ENCODE measurements around the gene CASS4. TPM values are rescaled to one million over a fixed set of nuclear protein-coding genes. Genes with fewer than 3 reads are reported as not detected.

Gene CASS4, protein sequence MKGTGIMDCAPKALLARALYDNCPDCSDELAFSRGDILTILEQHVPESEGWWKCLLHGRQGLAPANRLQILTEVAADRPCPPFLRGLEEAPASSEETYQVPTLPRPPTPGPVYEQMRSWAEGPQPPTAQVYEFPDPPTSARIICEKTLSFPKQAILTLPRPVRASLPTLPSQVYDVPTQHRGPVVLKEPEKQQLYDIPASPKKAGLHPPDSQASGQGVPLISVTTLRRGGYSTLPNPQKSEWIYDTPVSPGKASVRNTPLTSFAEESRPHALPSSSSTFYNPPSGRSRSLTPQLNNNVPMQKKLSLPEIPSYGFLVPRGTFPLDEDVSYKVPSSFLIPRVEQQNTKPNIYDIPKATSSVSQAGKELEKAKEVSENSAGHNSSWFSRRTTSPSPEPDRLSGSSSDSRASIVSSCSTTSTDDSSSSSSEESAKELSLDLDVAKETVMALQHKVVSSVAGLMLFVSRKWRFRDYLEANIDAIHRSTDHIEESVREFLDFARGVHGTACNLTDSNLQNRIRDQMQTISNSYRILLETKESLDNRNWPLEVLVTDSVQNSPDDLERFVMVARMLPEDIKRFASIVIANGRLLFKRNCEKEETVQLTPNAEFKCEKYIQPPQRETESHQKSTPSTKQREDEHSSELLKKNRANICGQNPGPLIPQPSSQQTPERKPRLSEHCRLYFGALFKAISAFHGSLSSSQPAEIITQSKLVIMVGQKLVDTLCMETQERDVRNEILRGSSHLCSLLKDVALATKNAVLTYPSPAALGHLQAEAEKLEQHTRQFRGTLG
- total RNA-seq (2014; rRNA removed; shearing (Covaris generic)): not detected in 2 replicates

DNA sequence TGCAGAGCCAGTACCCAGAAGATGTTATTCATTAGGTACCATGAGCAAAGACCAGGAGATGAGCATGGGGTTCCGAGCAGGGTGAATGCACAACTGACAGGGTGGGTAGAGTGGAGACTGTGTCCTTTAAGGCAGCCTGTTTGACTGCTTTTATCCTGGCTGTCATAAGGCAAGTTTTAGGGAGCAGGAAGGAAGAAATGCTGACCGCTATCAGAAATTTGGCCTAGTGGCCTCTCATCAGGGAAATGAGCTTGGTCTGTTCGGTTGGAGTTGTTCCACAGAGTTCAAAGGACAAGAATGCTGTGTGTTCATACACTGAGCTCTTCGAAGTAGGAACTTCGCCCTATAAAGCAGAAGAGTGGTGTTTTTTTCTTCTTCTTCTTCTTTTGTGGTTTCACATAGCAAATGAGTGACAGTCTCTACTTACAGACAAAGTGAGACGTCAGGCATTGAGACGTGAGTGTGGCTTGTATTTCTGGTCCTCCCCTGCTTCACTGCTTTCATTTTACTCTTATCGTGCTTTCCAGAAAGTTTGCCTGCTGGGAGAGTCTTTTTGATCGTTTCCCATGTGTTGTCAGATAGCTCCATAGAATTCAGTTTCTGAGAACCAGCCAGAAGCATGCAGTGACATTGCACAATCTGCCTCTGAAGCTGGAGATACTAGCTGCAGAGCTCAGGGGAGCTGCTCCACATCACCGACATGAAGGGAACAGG, at the start of gene CASS4:
Gene CASS4 (plus strand): TSS at position 502 of the 714 bp plus-strand sequence. CDS start 199 bp downstream, at position 701.
- H3K27me3 ChIP-seq (ENCODE audit: control insufficient read depth, insufficient read depth, low read length): no peaks in the 10 kb centered on the region
- no peak for DNase-seq
- peaks cover 3% of the 10 kb centered on the region for H3K36me3 ChIP-seq (replicated peaks; ENCODE audit: control insufficient read depth, insufficient read depth, low read length)
- no peak within 1 kb of the TSS for H3K4me3 ChIP-seq (ENCODE audit: insufficient read depth, low read depth, low read length)

DNA sequence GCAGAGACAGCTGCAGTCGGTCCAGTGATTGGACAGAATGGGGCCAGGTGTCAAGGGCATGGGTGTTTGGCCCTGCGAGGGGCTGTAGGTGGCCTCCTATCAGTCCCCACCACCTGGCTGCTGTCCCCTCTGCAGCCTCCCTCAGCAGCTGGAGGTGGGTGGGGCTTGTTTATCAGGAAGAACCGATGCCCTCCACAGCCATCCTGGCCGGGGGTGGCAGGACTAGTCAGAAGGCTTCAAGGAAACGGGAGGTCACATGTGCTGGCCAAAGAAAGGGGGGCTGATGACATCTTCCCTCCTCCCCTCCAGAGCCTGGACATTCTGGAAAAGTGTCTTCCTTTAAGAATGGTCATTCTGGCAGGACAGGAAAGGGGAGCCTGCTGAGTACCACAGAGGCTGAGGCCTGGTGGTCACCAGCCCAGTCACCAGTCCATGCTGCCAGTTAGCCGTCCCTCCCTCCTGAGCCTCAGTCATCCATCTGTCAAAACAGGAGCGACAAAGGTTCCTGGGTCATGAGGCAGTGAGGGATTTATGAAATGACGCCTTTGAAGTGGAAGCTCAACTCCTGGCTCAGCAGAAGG, 49.1 kb upstream of the CASS4 start:
- no peak overlapping the region for H3K4me3 ChIP-seq (ENCODE audit: insufficient read depth, low read depth, low read length)
- DNase-seq: no peak
- no peaks in the 10 kb centered on the region; the same call in 1 of the 2 replicates for H3K36me3 ChIP-seq (replicated peaks; ENCODE audit: control insufficient read depth, insufficient read depth, low read length)
- H3K27me3 ChIP-seq (ENCODE audit: control insufficient read depth, insufficient read depth, low read length): peaks cover 5% of the 10 kb centered on the region; the same call in 1 of the 2 replicates

DNA sequence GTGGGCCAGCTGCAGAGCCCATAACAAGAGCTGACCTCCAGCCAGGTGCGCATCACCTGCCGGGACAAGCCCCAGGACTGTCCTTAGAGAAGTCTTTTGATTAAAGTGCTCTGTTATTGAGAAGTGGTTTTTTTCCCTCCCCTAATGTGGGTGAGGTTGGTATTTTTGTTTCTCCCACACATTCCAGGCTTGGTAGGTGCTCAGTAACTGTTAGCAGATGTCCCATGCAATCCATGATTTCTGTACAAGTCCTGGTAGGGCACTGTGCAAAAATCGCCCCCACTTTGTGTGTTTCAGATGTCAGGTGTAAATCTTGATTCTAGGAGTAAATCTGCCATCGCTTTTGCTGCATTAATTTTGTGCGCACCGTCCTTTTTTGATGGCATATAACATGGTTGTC, 48.6 kb upstream of the CASS4 start:
- Histone ChIP-seq H3K4me3 (ENCODE audit: insufficient read depth, low read depth, low read length) (no peak overlapping the region), H3K36me3 (replicated peaks; ENCODE audit: control insufficient read depth, insufficient read depth, low read length) (no peaks in the 10 kb centered on the region; the same call in 1 of the 2 replicates), H3K27me3 (ENCODE audit: control insufficient read depth, insufficient read depth, low read length) (peaks cover 5% of the 10 kb centered on the region; the same call in 1 of the 2 replicates)
- DNase-seq: no peak

DNA sequence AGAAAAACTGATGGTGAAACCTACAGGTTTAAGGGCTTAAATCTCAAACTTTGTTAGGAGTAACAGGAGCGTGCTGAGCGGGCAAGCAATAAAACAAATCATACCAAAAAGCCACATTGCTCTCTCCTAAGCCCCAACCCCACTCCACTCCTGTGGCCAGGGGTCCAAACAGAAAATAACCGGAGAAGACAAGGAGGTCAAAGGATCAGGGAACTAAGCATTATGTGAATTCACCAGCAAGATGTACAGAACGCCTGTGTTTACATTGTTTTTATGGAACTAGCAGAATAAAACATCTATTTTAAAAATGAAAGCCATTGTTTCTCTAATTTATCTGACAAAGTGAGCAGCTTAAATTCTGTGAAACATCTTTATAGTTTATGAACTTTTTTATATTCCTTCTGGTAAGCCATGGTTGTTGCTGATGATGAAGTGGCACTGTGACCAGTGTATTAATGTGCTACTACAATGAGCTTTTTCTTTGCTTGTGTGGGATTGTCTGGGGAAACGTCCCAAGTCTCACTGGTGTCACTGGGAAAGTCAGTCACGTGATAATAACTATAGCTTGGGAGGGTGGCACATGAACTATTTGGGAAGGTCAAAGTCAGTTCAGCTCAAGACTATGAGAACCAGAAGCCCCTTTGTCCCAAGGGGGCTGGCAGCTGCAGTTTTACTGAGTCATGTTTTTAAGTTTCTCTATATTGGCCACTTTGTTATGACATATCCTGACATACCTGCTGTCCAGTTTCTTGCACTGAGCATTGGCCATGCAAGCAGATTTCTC, 43.5 kb upstream of the CASS4 start:
- Histone ChIP-seq H3K4me3 (ENCODE audit: insufficient read depth, low read depth, low read length) (no peak overlapping the region), H3K36me3 (replicated peaks; ENCODE audit: control insufficient read depth, insufficient read depth, low read length) (peaks cover 16% of the 10 kb centered on the region), H3K27me3 (ENCODE audit: control insufficient read depth, insufficient read depth, low read length) (no peaks in the 10 kb centered on the region)
- no peak for DNase-seq

DNA sequence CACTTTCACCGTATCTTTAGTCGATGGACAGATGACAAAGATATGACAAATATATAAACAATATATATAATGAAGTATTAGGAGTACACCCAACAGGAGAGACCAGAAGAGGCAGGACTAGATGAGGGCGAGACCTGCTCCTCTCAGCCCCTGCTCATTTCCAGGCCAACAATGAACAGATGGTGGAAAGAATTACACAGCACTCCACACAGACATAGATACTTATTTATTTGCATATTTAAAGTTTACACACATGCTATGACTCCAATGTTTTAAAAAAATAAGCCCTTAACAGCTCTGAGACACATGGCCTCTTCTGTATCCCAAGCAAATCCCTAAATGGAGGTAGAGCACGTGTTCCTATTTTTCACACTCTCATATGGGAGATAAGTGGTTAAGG, 42.9 kb upstream of the CASS4 start:
- no peak overlapping the region for H3K4me3 ChIP-seq (ENCODE audit: insufficient read depth, low read depth, low read length)
- H3K36me3 ChIP-seq (replicated peaks; ENCODE audit: control insufficient read depth, insufficient read depth, low read length): peaks cover 19% of the 10 kb centered on the region

DNA sequence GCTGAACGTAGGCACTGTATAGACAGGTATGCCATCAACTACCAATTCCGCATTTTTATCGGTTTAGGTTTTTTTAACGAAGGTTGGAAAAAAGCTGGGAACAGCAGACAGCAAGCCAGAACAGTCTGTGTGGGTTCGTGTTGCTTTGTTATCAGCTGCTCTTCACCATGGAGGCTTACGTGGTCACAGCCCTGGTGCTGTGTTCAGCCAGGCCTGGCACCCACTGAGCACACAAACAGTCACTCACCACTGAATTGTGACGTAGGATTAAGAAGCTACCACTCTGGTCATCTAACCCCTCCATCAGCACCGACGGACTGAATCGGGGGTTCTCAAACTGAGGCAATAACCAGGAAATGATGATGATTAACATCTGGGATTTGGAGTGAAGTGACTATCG, 40.1 kb upstream of the CASS4 start:
- no peaks in the 10 kb centered on the region for H3K27me3 ChIP-seq (ENCODE audit: control insufficient read depth, insufficient read depth, low read length)
- H3K36me3 ChIP-seq (replicated peaks; ENCODE audit: control insufficient read depth, insufficient read depth, low read length): peaks cover 24% of the 10 kb centered on the region
- DNase-seq: no peak
- H3K4me3 ChIP-seq (ENCODE audit: insufficient read depth, low read depth, low read length): no peak overlapping the region

More for the DNA sequence above, 42.9 kb upstream of the CASS4 start:
- no peaks in the 10 kb centered on the region for H3K27me3 ChIP-seq (ENCODE audit: control insufficient read depth, insufficient read depth, low read length)
- DNase-seq: no peak

DNA sequence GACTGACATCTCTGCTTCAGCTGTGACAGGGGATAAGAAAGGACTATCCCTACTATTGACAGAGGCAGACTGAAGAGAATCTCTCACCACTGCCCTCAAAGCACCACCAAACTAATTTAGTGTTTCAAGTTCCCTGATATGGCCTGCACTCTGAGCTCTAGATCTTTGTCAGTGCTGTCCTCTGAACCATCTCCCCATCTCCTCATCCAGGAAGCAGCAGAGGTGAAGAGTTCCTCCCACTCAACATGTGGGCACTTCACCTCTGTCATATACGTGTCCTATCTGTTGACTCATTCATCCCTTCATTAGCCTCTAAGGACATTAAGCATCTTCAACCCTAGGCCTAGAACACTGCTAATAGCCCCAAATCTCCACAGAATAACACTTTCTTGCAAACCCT, 39.2 kb upstream of the CASS4 start:
- Histone ChIP-seq H3K36me3 (replicated peaks; ENCODE audit: control insufficient read depth, insufficient read depth, low read length) (peaks cover 24% of the 10 kb centered on the region), H3K4me3 (ENCODE audit: insufficient read depth, low read depth, low read length) (no peak overlapping the region)
- DNase-seq: no peak

DNA sequence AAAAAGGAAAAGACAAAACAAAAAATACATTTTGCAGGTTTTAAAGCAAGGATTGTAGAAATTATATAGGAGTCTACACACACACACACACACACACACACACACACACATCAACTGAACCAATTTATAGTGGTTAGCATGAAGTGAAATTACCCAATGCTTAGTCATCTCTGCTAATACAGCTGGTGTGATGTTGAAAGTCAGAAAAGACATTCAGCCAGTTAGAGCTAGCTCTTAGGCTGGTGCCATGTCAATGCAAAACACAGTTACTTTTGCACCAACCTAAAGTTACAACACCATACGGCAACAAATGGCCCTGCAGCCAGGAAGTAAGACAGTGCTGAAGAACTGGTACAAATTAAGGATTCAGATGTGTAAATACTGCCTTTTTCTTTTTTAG, 38.1 kb upstream of the CASS4 start:
- Histone ChIP-seq H3K4me3 (ENCODE audit: insufficient read depth, low read depth, low read length) (no peak overlapping the region), H3K36me3 (replicated peaks; ENCODE audit: control insufficient read depth, insufficient read depth, low read length) (peaks cover 27% of the 10 kb centered on the region), H3K27me3 (ENCODE audit: control insufficient read depth, insufficient read depth, low read length) (no peaks in the 10 kb centered on the region)
- no peak for DNase-seq

More for the DNA sequence above, 39.2 kb upstream of the CASS4 start:
- H3K27me3 ChIP-seq (ENCODE audit: control insufficient read depth, insufficient read depth, low read length): no peaks in the 10 kb centered on the region

DNA sequence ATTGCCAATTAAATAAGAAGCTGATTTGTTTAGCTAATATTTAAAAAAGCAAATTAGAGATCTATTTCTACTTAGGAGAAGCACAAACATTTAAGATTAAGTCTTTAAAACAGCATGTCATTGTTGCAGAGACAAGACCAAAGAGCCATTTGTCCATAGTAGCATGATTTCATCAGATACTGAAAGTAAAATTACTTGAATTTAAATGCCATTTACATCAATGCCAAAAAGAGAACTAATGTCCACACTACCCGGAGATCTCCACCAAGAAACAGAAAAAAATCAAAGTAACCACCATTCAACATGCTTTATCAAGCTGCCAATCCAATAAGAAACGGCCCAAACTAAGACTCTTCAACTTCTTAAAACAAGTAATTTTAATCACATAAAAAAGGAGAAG, 35.7 kb upstream of the CASS4 start:
- DNase-seq: no peak
- Histone ChIP-seq H3K27me3 (ENCODE audit: control insufficient read depth, insufficient read depth, low read length) (no peaks in the 10 kb centered on the region), H3K36me3 (replicated peaks; ENCODE audit: control insufficient read depth, insufficient read depth, low read length) (peaks cover 30% of the 10 kb centered on the region), H3K4me3 (ENCODE audit: insufficient read depth, low read depth, low read length) (no peak overlapping the region)

DNA sequence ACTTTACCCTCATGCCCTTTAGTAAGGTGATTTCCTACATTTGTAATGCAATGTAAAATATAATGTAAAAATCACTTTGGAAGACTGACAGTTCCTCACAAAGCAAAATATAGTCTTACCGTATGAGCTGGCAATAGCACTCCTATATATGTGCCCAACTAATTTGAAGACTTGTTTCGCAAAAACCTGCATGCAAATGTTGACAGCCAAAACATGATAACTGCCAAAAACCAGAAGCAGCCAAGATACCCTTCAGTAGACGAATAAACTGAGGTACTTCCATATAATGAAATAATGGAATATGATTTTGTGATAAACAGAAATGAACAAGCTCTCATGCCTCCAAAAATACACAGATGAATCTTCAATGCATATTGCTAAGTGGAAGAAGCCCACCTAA, 33.7 kb upstream of the CASS4 start:
- DNase-seq: no peak
- Histone ChIP-seq H3K36me3 (replicated peaks; ENCODE audit: control insufficient read depth, insufficient read depth, low read length) (peaks cover 27% of the 10 kb centered on the region), H3K4me3 (ENCODE audit: insufficient read depth, low read depth, low read length) (no peak overlapping the region), H3K27me3 (ENCODE audit: control insufficient read depth, insufficient read depth, low read length) (no peaks in the 10 kb centered on the region)

DNA sequence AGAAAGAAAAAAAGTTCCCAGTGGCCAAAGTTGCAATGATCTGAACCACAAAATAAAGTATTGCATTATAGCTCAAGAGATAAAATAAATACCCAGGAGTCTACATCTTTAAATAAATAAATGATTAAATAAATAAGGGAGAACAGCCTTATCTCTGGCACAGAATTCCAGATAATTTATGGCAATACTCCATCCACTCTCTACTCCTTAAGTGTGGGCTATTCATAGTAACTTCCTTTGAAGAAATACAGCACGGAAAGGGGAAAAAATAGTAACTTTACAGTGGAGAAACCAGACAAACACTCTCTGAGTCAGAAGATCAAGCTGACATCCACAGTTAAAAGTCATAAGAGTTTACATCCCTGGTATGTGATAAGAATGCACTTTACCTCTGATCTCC, 31.7 kb upstream of the CASS4 start:
- H3K36me3 ChIP-seq (replicated peaks; ENCODE audit: control insufficient read depth, insufficient read depth, low read length): peaks cover 28% of the 10 kb centered on the region
- no peak for DNase-seq

DNA sequence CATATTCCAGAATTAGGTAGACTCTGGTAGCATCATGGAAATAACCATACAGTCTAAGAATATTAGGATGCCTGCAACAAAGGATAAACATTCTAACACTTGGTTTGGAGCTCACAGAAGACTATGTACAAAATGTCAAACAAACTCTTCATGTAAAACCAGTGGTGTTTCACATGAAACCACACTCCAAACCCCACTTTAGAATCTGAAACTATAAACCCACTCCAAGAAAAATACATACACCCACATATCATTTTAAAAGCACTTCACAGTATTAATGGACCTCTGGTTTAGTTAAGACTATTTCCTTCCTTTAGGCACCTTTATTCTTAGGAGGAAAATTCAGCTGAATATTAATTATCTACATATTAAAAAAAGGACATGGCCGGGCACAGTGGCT, 30.6 kb upstream of the CASS4 start:
- no peak overlapping the region for H3K4me3 ChIP-seq (ENCODE audit: insufficient read depth, low read depth, low read length)
- peaks cover 35% of the 10 kb centered on the region for H3K36me3 ChIP-seq (replicated peaks; ENCODE audit: control insufficient read depth, insufficient read depth, low read length)
- no peaks in the 10 kb centered on the region for H3K27me3 ChIP-seq (ENCODE audit: control insufficient read depth, insufficient read depth, low read length)
- no peak for DNase-seq

More for the DNA sequence above, 31.7 kb upstream of the CASS4 start:
- Histone ChIP-seq H3K4me3 (ENCODE audit: insufficient read depth, low read depth, low read length) (no peak overlapping the region), H3K27me3 (ENCODE audit: control insufficient read depth, insufficient read depth, low read length) (no peaks in the 10 kb centered on the region)

DNA sequence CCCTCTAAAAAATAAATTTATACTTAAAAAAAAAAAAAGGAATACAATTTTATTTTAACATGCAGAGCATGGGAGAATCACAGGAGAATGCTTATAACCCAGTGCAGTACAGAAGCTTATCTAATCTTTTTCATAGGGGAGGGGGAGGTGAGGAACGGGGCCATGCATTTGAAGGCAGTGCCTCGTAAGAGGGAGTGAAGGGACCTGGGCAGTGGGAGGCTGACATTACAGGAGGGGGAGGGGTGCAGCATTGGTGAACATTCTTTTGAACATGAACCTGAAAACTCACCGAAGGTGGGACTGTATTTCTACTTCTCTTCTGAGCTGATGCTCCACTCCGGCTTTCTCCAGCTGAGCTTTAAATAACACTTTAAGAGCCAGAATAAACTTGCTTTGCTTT, 29.4 kb upstream of the CASS4 start:
- DNase-seq: no peak
- Histone ChIP-seq H3K36me3 (replicated peaks; ENCODE audit: control insufficient read depth, insufficient read depth, low read length) (peaks cover 38% of the 10 kb centered on the region), H3K27me3 (ENCODE audit: control insufficient read depth, insufficient read depth, low read length) (no peaks in the 10 kb centered on the region), H3K4me3 (ENCODE audit: insufficient read depth, low read depth, low read length) (no peak overlapping the region)
